ACC112 (cell line): ENCODE measurements around the gene SLC9A4.

ENCODE experiments used
- H2AFZ ChIP-seq: fragments of 200-600 bp; sonication (generic); one replicate; pipeline ENCODE4 v1.6.0; 2017; ENCODE audit warnings: antibody characterized with exemption, low read length; ENCODE audit not compliant: unreplicated experiment
- H3K27ac ChIP-seq: fragments of 200-600 bp; sonication (generic); 2 replicates; pipeline ENCODE4 v1.5.1; 2014; ENCODE audit warnings: low read depth, mild to moderate bottlenecking, antibody characterized with exemption, low read length, moderate library complexity
- H3K27me3 ChIP-seq: fragments of 200-600 bp; sonication (generic); 2 replicates; pipeline ENCODE4 v1.6.1; 2014; ENCODE audit warnings: mild to moderate bottlenecking, antibody characterized with exemption, low read length, moderate library complexity, mixed read lengths; ENCODE audit not compliant: insufficient read depth
- H3K36me3 ChIP-seq: fragments of 200-600 bp; sonication (generic); 2 replicates; pipeline ENCODE4 v1.6.1; 2016; ENCODE audit warnings: mild to moderate bottlenecking, antibody characterized with exemption, low read length, moderate library complexity, mixed read lengths; ENCODE audit not compliant: insufficient read depth
- H3K4me1 ChIP-seq: fragments of 200-600 bp; sonication (generic); one replicate; pipeline ENCODE4 v1.6.1; 2016; ENCODE audit warnings: low read length, mixed read lengths; ENCODE audit not compliant: insufficient read depth, unreplicated experiment, control insufficient read depth
- H3K4me3 ChIP-seq: fragments of 200-600 bp; sonication (generic); 2 replicates; pipeline ENCODE4 v1.5.1; 2014; ENCODE audit warnings: mild to moderate bottlenecking, low read depth, low read length
- H3K79me2 ChIP-seq: fragments of 200-600 bp; sonication (generic); one replicate; pipeline ENCODE4 v1.6.0; 2016; ENCODE audit warnings: low read length; ENCODE audit not compliant: control insufficient read depth, unreplicated experiment, insufficient read depth

The SLC9A4 gene

DNA sequence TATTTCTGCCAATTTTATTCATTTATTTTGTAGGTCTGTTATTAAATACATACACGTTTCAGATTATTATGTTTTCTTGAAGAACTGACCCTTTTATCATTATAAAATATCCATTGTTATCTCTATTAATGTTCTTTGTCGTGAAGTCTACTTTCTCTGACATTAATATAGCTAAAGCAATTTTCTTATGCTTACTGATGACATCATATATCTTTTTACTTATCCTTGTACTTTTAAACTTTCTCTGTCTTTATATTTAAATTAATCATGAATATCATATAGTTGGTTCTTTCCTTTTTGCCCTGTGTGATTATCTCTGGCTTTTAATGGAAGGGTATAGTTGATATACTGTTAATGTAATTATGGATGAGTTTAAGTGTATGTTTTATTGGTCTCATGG is 109.8 kb downstream of the SLC9A4 start:
- Histone ChIP-seq H3K4me1 (no peaks in the 10 kb centered on the region), H3K27me3 (peaks cover 26% of the 10 kb centered on the region), H3K27ac (no peak overlapping the region), H3K4me3 (no peak overlapping the region), H3K79me2 (no peaks in the 10 kb centered on the region), H3K36me3 (no peaks in the 10 kb centered on the region), H2AFZ (no peak overlapping the region)
